Astrocyte of the spinal cord (primary cell): ENCODE data around the gene RPS6KA2.

ENCODE experiments used
- DNase-seq: peaks from one replicate; pipeline ENCODE4 v3.0.0; 2011; ENCODE audit warnings: low read depth, low spot score
- H3K4me3 ChIP-seq: 2 replicates; pipeline ENCODE4 v1.5.1; 2011; ENCODE audit warnings: low read depth, mild to moderate bottlenecking, low read length, moderate library complexity
- in situ Hi-C: cut with HindIII; loops from 2 replicates; pipeline ENCODE4 v1.10.0; 2017; ENCODE audit warnings: low sequenced_read_pairs
- TF ChIP-seq, protein P1 (sequence below): IDR thresholded peaks from 2 replicates; pipeline ENCODE4 v1.5.1; 2012; ENCODE audit warnings: low read depth, mild to moderate bottlenecking, low read length, inconsistent platforms

RPS6KA2 gene

DNA sequence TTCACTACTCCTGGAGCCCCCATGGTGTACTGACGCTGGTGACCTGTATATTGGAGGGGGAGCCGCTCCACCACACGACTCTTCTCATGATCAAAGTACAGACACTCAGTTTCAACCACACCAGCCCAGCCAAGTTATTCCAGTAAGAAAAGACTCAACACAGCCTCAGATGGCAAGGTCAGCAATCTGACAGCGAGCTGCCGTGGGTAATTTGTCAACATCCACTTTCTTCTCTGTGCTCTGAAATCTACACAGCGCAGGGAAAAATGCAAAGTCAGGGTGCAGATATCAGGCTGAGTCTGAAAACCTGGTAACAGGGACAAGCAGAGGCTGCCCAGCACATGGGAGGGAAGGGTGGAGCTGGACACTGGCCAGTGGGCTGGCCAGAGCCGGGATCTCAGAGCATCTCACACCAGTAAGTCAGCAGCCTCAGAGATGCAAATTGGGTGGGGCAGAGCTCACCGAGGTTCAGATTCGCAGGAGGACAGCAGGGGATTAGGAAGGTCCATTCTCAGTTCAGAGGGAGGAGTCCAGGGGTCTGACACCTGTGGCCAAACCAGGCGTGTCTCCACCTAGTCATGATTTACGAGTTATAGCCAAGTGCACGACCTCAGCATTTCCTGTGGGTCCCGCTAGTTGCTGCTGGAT lies 44.5 kb upstream of the RPS6KA2 start:
- TF ChIP-seq, protein P1, sequence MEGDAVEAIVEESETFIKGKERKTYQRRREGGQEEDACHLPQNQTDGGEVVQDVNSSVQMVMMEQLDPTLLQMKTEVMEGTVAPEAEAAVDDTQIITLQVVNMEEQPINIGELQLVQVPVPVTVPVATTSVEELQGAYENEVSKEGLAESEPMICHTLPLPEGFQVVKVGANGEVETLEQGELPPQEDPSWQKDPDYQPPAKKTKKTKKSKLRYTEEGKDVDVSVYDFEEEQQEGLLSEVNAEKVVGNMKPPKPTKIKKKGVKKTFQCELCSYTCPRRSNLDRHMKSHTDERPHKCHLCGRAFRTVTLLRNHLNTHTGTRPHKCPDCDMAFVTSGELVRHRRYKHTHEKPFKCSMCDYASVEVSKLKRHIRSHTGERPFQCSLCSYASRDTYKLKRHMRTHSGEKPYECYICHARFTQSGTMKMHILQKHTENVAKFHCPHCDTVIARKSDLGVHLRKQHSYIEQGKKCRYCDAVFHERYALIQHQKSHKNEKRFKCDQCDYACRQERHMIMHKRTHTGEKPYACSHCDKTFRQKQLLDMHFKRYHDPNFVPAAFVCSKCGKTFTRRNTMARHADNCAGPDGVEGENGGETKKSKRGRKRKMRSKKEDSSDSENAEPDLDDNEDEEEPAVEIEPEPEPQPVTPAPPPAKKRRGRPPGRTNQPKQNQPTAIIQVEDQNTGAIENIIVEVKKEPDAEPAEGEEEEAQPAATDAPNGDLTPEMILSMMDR, result no peak
- H3K4me3 ChIP-seq, result no peak overlapping the region
- DNase-seq, result peak; percentile 6
- in situ Hi-C loops, result no loop called here

DNA sequence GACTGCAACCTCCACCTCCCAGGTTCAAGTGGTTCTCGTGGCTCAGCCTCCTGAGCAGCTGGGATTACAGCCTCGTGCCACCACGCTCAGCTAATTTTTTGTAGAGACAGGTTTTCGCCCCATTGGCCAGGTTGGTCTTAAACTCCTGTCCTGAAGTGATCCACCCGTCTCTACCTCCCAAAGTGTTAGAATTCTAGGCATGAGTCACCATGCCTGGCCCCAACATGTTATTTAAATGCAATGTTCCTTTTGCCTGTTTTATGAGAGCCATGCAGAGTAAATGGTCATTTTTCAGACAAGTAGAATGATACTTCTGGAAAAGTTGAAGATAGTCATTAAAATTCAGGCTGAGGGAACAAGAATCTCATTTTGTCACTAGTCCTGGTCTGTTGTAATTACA lies 43.8 kb upstream of the RPS6KA2 start:
- no peak overlapping the region for H3K4me3 ChIP-seq
- in situ Hi-C loops, result no loop called here
- TF ChIP-seq, protein P1, result no peak
- no peak for DNase-seq

DNA sequence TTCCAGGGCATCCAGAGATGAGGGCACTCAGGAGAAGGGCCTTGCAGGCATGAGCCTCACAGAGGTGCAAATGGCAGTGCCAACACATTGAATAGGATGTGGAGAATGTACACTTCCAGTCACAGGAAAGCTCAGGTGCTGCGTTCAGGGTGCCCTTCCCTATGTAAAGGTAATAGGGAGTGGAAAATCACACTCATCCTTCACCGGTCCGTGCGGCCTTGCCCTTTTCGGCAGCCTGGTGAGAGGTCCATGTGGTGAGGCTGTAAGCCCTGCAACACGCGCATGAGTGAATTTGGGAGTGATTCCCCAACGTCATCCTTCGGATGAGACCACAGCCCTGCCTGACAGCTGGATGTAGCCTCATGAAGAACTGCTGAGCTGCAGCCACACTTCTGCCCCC lies 43.0 kb upstream of the RPS6KA2 start:
- TF ChIP-seq, protein P1, result no peak
- no peak overlapping the region for H3K4me3 ChIP-seq
- in situ Hi-C loops, result no loop called here
- no peak for DNase-seq

- in situ Hi-C loops, result no loop called here
- TF ChIP-seq, protein P1, result no peak
- DNase-seq, result peak; percentile 10
- no peak overlapping the region for H3K4me3 ChIP-seq
Measured at GRCh38 chr6:166667796-166668610, 41.0 kb upstream of the RPS6KA2 start.

DNA sequence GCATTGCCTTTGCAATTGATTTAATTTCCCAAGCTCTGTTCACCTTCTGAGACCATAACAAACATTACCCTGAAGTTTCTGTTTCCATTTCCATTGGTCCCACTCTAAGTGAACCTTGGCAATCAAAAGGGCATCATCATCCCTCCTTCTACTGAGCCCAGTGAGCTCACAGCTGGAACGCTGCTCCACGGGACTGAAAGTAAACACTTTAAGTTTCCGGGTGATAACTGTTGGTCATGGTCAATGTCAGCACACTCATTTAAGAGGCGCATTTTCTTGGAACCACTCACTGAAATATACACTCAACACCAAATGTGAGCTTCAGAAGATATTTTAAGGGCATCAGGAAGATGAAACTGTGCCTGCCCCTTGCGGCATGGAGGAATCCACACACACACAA lies 37.1 kb upstream of the RPS6KA2 start:
- TF ChIP-seq, protein P1, result no peak
- in situ Hi-C loops, result no loop called here
- peak; percentile 8 for DNase-seq
- no peak overlapping the region for H3K4me3 ChIP-seq

DNA sequence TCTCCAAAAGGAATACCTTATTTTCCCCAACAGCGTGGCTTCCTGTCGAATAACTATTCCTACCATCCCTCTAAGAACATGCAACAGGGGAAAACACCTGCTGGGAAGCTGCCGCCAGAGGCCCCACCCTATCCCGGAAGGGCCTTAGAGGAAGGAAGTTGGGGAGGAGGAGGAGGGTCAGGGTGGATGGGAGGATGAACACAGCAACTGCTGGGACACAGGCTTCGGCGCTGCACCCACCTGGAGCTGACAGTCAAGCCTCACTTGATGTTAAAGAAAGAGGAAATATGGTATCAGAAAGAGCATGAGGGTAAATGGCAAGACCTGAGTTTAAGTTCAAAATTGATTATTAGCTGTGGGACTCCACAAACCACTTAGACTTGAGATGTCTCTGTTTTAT lies 36.5 kb upstream of the RPS6KA2 start:
- DNase-seq, result no peak
- in situ Hi-C loops, result no loop called here
- TF ChIP-seq, protein P1, result no peak
- no peak overlapping the region for H3K4me3 ChIP-seq
